PC-3 (cell line): ENCODE data around the gene SLC9A9. TPM values are rescaled to one million over a fixed set of nuclear protein-coding genes. Genes with fewer than 3 reads are reported as not detected.
"Not testable (repeated sequence)": the region's sequence is repeated elsewhere in the genome, so short reads cannot be mapped to it uniquely, and the experiment has no call there.

Experiments used
- ATAC-seq: fragments of 200-7000 bp; cut with Tn5 transposase; 2 replicates; pipeline ENCODE4 v1.9.1; 2020; ENCODE audit warnings: mild to moderate bottlenecking, moderate library complexity
- BruUV-seq: library from RNA; stranded (reverse); fragments of 400-500 nt; replicated peaks from 2 replicates; lab custom pipeline; 2021; lab: Mats Ljungman, UMichigan
- CTCF ChIA-PET: fragments of 300-600 bp; sonication (Branson Sonifier 250); formaldehyde crosslinking; loops from one replicate; lab custom pipeline; 2022; ENCODE audit warnings: antibody characterized with exemption; lab: Charles Lee
- POLR2A ChIA-PET: fragments of 300-600 bp; sonication (Branson Sonifier 250); formaldehyde crosslinking; loops from one replicate; lab custom pipeline; 2022; ENCODE audit warnings: antibody characterized with exemption; ENCODE audit not compliant: unreplicated experiment; lab: Charles Lee
- DNase-seq: peaks from one replicate; pipeline ENCODE4 v3.0.0-alpha.2; 2015
- H2AFZ ChIP-seq: fragments of 300-600 bp; sonication (generic); 2 replicates; pipeline ENCODE4 v1.6.0; 2016; ENCODE audit warnings: antibody characterized with exemption, low read length
- H3F3A ChIP-seq: fragments of 300-600 bp; sonication (generic); one replicate; pipeline ENCODE4 v1.6.0; 2017; ENCODE audit warnings: antibody characterized with exemption, low read length, control low read depth, mild to moderate bottlenecking; ENCODE audit not compliant: unreplicated experiment
- H3K27ac ChIP-seq: fragments of 300-600 bp; sonication (generic); 2 replicates; pipeline ENCODE4 v1.5.1; 2016; ENCODE audit warnings: mild to moderate bottlenecking, low read length
- H3K27me3 ChIP-seq: fragments of 300-600 bp; sonication (generic); 2 replicates; pipeline ENCODE4 v1.6.1; 2016; ENCODE audit warnings: low read length, mixed read lengths
- H3K36me3 ChIP-seq: fragments of 300-600 bp; sonication (generic); 2 replicates; pipeline ENCODE4 v1.6.1; 2016; ENCODE audit warnings: low read depth, mixed run types, low read length, mixed read lengths
- H3K4me1 ChIP-seq: fragments of 300-600 bp; sonication (generic); 2 replicates; pipeline ENCODE4 v1.5.1; 2016; ENCODE audit warnings: low read length; ENCODE audit not compliant: insufficient read depth
- H3K4me2 ChIP-seq: fragments of 300-600 bp; sonication (generic); 2 replicates; pipeline ENCODE4 v1.6.0; 2016; ENCODE audit warnings: low read length
- H3K4me3 ChIP-seq: fragments of 300-600 bp; sonication (generic); 2 replicates; pipeline ENCODE4 v1.5.1; 2016; ENCODE audit warnings: mild to moderate bottlenecking, low read length, mixed read lengths
- H3K79me2 ChIP-seq: fragments of 300-600 bp; sonication (generic); 2 replicates; pipeline ENCODE4 v1.6.1; 2017; ENCODE audit warnings: low read length, mixed read lengths
- H3K9ac ChIP-seq: fragments of 300-600 bp; sonication (generic); 2 replicates; pipeline ENCODE4 v1.6.0; 2016; ENCODE audit warnings: mild to moderate bottlenecking, low read length
- H3K9me2 ChIP-seq: fragments of 300-600 bp; sonication (generic); replicated peaks from 2 replicates; pipeline ENCODE4 v1.6.1; 2016; ENCODE audit warnings: mixed run types, low read length, mixed read lengths
- H3K9me3 ChIP-seq: fragments of 300-600 bp; sonication (generic); 2 replicates; pipeline ENCODE4 v1.6.1; 2016; ENCODE audit warnings: low read length, mixed read lengths
- H4K20me1 ChIP-seq: fragments of 300-600 bp; sonication (generic); 2 replicates; pipeline ENCODE4 v1.6.1; 2016; ENCODE audit warnings: low read length, mixed read lengths
- EZH2 ChIP-seq: fragments of 300-600 bp; sonication (generic); IDR thresholded peaks from one replicate; pipeline ENCODE4 v1.6.1; 2017; ENCODE audit warnings: antibody characterized with exemption, mild to moderate bottlenecking, low read length; ENCODE audit not compliant: unreplicated experiment
- EZH2phosphoT487 ChIP-seq: fragments of 300-600 bp; sonication (generic); IDR thresholded peaks from 2 replicates; pipeline ENCODE4 v1.6.1; 2018; ENCODE audit warnings: mild to moderate bottlenecking, antibody characterized with exemption, low read length, borderline replicate concordance
- intact Hi-C: fragments of 100-400 bp; cut with micrococcal nuclease; formaldehyde crosslinking; loops from 2 replicates; pipeline ENCODE4 v1.9.0; 2023
- total RNA-seq: library from RNA; depleted of rRNA; stranded (reverse); fragments of >200 nt; gene quantifications from 2 replicates; pipeline ENCODE4 v1.2.3, GENCODE V29; 2014
- TF ChIP-seq, protein P1 (sequence below): fragments of 300-600 bp; sonication (generic); conservative IDR thresholded peaks from 2 replicates; pipeline ENCODE4 v1.5.1; 2017; ENCODE audit warnings: antibody characterized with exemption, low read depth, mild to moderate bottlenecking, low read length

The SLC9A9 gene
- total RNA-seq, 1 experiment from 2014 or later: 0.07 TPM

DNA sequence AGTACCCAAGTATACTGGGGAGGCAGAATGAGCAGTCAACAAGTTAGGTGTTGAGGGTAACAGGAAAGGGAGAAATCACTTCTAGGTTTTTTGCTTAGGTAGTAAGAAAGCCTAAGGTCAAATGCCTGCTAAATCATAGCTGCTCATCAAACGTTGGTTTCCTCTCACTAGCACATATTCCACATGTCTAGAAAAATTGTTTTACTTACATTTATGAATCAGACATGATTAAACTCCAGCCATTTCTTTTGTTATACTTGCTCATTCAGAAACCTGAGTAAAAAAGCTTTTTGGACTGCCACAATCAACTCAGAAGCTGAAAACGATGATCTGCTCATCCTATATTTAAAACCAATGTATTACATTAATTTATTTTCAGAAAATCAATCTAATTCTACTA, 40.2 kb downstream of the SLC9A9 start:
- POLR2A ChIA-PET: no interaction called here
- intact Hi-C loops: no loop called here
- Histone ChIP-seq H3K27ac (no peak overlapping the region), H3K79me2 (no peaks in the 10 kb centered on the region), H3K4me2 (no peak overlapping the region), H3K27me3 (no peaks in the 10 kb centered on the region), H4K20me1 (no peaks in the 10 kb centered on the region), H3K9me2 (no peaks in the 10 kb centered on the region), H3K9me3 (no peaks in the 10 kb centered on the region), H3K4me1 (no peaks in the 10 kb centered on the region), H2AFZ (no peak overlapping the region), H3K36me3 (no peaks in the 10 kb centered on the region), H3F3A (no peaks in the 10 kb centered on the region), H3K9ac (no peak overlapping the region), H3K4me3 (no peak overlapping the region)
- no peak for ATAC-seq
- BruUV-seq: no TSS peak
- DNase-seq: no peak
- no peak for TF ChIP-seq EZH2
- TF ChIP-seq EZH2phosphoT487: no peak
- TF ChIP-seq, protein P1, sequence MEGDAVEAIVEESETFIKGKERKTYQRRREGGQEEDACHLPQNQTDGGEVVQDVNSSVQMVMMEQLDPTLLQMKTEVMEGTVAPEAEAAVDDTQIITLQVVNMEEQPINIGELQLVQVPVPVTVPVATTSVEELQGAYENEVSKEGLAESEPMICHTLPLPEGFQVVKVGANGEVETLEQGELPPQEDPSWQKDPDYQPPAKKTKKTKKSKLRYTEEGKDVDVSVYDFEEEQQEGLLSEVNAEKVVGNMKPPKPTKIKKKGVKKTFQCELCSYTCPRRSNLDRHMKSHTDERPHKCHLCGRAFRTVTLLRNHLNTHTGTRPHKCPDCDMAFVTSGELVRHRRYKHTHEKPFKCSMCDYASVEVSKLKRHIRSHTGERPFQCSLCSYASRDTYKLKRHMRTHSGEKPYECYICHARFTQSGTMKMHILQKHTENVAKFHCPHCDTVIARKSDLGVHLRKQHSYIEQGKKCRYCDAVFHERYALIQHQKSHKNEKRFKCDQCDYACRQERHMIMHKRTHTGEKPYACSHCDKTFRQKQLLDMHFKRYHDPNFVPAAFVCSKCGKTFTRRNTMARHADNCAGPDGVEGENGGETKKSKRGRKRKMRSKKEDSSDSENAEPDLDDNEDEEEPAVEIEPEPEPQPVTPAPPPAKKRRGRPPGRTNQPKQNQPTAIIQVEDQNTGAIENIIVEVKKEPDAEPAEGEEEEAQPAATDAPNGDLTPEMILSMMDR: no peak
- CTCF ChIA-PET: no interaction called here

GRCh38 chr3:143806038-143806437, 42.2 kb downstream of the SLC9A9 start:
- Histone ChIP-seq H3K9ac (no peak overlapping the region), H4K20me1 (no peaks in the 10 kb centered on the region), H3K79me2 (no peaks in the 10 kb centered on the region), H3K36me3 (no peaks in the 10 kb centered on the region), H3F3A (no peaks in the 10 kb centered on the region), H3K27me3 (no peaks in the 10 kb centered on the region), H3K27ac (no peak overlapping the region), H2AFZ (no peak overlapping the region), H3K4me2 (no peak overlapping the region), H3K4me1 (no peaks in the 10 kb centered on the region), H3K4me3 (no peak overlapping the region), H3K9me3 (no peaks in the 10 kb centered on the region), H3K9me2 (no peaks in the 10 kb centered on the region)
- ChIA-PET CTCF (no interaction called here), POLR2A (no interaction called here)
- no peak for ATAC-seq
- intact Hi-C loops: no loop called here
- no peak for DNase-seq
- TF ChIP-seq EZH2phosphoT487 (no peak), EZH2 (no peak)
- TF ChIP-seq, protein P1: no peak
- BruUV-seq: no TSS peak

- H3K27ac ChIP-seq, POLR2A ChIA-PET, intact Hi-C loops, H3K79me2 ChIP-seq, H2AFZ ChIP-seq, DNase-seq, BruUV-seq, H3K36me3 ChIP-seq, H3K9ac ChIP-seq, H3K4me3 ChIP-seq, H3K4me1 ChIP-seq, H4K20me1 ChIP-seq, H3K4me2 ChIP-seq, CTCF ChIA-PET, H3K9me3 ChIP-seq, ATAC-seq, H3K9me2 ChIP-seq, H3K27me3 ChIP-seq, H3F3A ChIP-seq: not testable (repeated sequence)
Observed at GRCh38 chr3:143805476-143805875, 42.8 kb downstream of the SLC9A9 start.

DNA sequence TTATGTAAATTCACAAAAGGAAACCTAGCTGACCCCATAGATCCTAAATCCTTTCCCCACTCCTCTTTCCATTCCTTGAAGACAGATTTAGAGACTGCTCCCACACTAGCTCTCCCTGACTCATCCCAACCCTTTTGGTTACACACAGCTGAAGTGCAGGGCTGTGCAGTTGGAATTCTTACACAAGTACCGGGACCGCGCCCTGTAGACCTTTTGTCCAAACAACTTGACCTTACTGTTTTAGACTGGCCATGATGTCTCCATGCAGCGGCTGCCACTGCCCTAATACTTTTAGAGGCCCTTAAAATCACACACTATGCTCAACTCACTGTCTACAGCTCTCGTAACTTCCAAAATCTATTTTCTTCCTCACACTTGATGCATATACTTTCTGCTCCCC, 47.2 kb downstream of the SLC9A9 start:
- H3K4me1 ChIP-seq, DNase-seq, H3K79me2 ChIP-seq, H3K4me3 ChIP-seq, H3K9me3 ChIP-seq, H3K27me3 ChIP-seq, H2AFZ ChIP-seq, ATAC-seq, POLR2A ChIA-PET, BruUV-seq, H3K36me3 ChIP-seq, H3K9me2 ChIP-seq, H3K9ac ChIP-seq, CTCF ChIA-PET, H3K4me2 ChIP-seq, H3K27ac ChIP-seq, H3F3A ChIP-seq, intact Hi-C loops, H4K20me1 ChIP-seq: not testable (repeated sequence)

GRCh38 chr3:143798151-143798550, 50.1 kb downstream of the SLC9A9 start:
- H3K9ac ChIP-seq, CTCF ChIA-PET, H3K9me3 ChIP-seq, H3K27me3 ChIP-seq, H3F3A ChIP-seq, H3K79me2 ChIP-seq, H3K4me3 ChIP-seq, H2AFZ ChIP-seq, H3K27ac ChIP-seq, DNase-seq, H4K20me1 ChIP-seq, intact Hi-C loops, BruUV-seq, H3K4me2 ChIP-seq, H3K9me2 ChIP-seq, ATAC-seq, H3K4me1 ChIP-seq, POLR2A ChIA-PET, H3K36me3 ChIP-seq: not testable (repeated sequence)
